ENCODE data around the gene DNAH6. TPM values are rescaled to one million over a fixed set of nuclear protein-coding genes. Genes with fewer than 3 reads are reported as not detected.

The DNAH6 gene
- total and polyA plus RNA-seq, 2 of the 8 experiments (the other 6 are each of a cell fraction or from before 2014, with no cell fraction given) = 0.06 to 0.43 TPM

- Histone ChIP-seq H3K27ac (ENCODE audit: low read depth, low read length) (no peak overlapping the region), H3K4me3 (ENCODE audit: extremely low read depth in 1 of 4, insufficient read depth in 2 of 4, low read depth in 3 of 4, low read length in 4 of 4) (no peak overlapping the region), H3K27me3 (replicated peaks in 1 of 4; ENCODE audit: control insufficient read depth in 3 of 4, extremely low read depth in 1 of 4, insufficient read depth in 3 of 4, low read length in 3 of 4) (no peaks in the 10 kb centered on the region; a peak in 1 of 7 replicates), H4K8ac (ENCODE audit: extremely low read depth, insufficient read depth, low read length) (no peak overlapping the region), H2BK20ac (ENCODE audit: low read length) (no peak overlapping the region), H3K36me3 (ENCODE audit: control insufficient read depth in 2 of 4, insufficient read depth in 4 of 4, low read length in 3 of 4) (no peaks in the 10 kb centered on the region; a peak in 1 of 8 replicates), H3K23me2 (ENCODE audit: low read depth, low read length) (no peaks in the 10 kb centered on the region), H2BK12ac (ENCODE audit: low read depth, low read length) (no peak overlapping the region), H3K4ac (replicated peaks; ENCODE audit: insufficient read length, low read depth, low read length) (no peak overlapping the region), H2BK5ac (ENCODE audit: low read depth, low read length) (no peak overlapping the region), H4K91ac (replicated peaks; ENCODE audit: insufficient read length, low read length) (no peak overlapping the region), H2BK15ac (ENCODE audit: low read length) (no peak overlapping the region), H4K5ac (ENCODE audit: insufficient read length, low read depth, low read length) (no peak overlapping the region), H3K18ac (ENCODE audit: extremely low read depth, low read length) (no peak overlapping the region), H4K20me1 (replicated peaks in 1 of 2; ENCODE audit: control insufficient read depth in 1 of 2, insufficient read depth in 2 of 2, low read length in 2 of 2) (no peaks in the 10 kb centered on the region), H3K56ac (replicated peaks; ENCODE audit: insufficient read length, low read depth, low read length) (no peak overlapping the region), H2AFZ (ENCODE audit: low read length) (no peak overlapping the region), H3K23ac (ENCODE audit: insufficient read length) (no peak overlapping the region), H3K14ac (ENCODE audit: insufficient read length) (no peak overlapping the region), H2BK120ac (replicated peaks; ENCODE audit: low read depth, low read length) (no peak overlapping the region), H3K9me3 (ENCODE audit: insufficient read depth in 2 of 2, low read depth in 1 of 2, low read length in 1 of 2) (no peaks in the 10 kb centered on the region; a peak in 1 of 4 replicates), H3K4me2 (ENCODE audit: insufficient read depth in 1 of 2, low read depth in 2 of 2, low read length in 2 of 2) (no peak overlapping the region), H2AK5ac (ENCODE audit: low read depth, low read length) (no peak overlapping the region), H3K9ac (replicated peaks in 1 of 4; ENCODE audit: extremely low read depth in 1 of 4, low read depth in 3 of 4, low read length in 3 of 4) (no peak overlapping the region), H3K79me2 (ENCODE audit: control insufficient read depth in 1 of 2, insufficient read depth in 2 of 2, low read length in 2 of 2) (no peaks in the 10 kb centered on the region), H3K4me1 (replicated peaks in 1 of 4; ENCODE audit: control insufficient read depth in 3 of 4, insufficient read depth in 4 of 4, low read length in 3 of 4) (no peaks in the 10 kb centered on the region), H3K79me1 (ENCODE audit: low read depth, low read length) (no peaks in the 10 kb centered on the region)
- CTCF ChIA-PET (ENCODE audit: partially characterized antibody) = interaction anchor here (0.9 to 1.2 kb wide), 4 partner anchors 8 to 286 kb away, joined by 3 to 4 read pairs (median 3); no protein-coding TSS in a partner anchor
- FAIRE-seq (no peak), DNase-seq (ENCODE audit: low read depth in 1 of 2, low spot score in 2 of 2) (no peak)
- POLR2A ChIA-PET (ENCODE audit: partially characterized antibody) = interaction anchor here (0.7 kb wide), 1 partner anchor 173 kb away, joined by 3 read pairs; no protein-coding TSS in a partner anchor
- TF ChIP-seq CREB1 (IDR thresholded peaks at IDR 0.05) = no peak
- TF ChIP-seq TBP (IDR thresholded peaks at IDR 0.05; ENCODE audit: low read depth, low read length) = no peak
- 84% methylated on average over 5 of the region's 5 CpGs; no CpG with 5 or more reads in 1 of the 2 experiments for WGBS, 2 experiments (ENCODE audit: extremely low coverage in 1 of 2, insufficient coverage in 1 of 2, insufficient read length in 1 of 2, insufficient replicate concordance in 2 of 2, low coverage in 1 of 2, low lambda C conversion rate in 2 of 2, missing lambda C conversion rate in 1 of 2)
These were observed 123.5 kb downstream of the DNAH6 start for GRCh38 chr2:84639751-84640150.
